DOHH2 (cell line): ENCODE measurements around the gene TRIM41.

Experiments
- H3F3A ChIP-seq: fragments of 200-600 bp; sonication (generic), shearing (Covaris generic); 2 replicates; pipeline ENCODE4 v1.6.0; 2016; ENCODE audit warnings: antibody characterized with exemption, mild to moderate bottlenecking; ENCODE audit not compliant: control insufficient read depth, insufficient read depth
- H3K27ac ChIP-seq: fragments of 200-600 bp; sonication (generic); 2 replicates; pipeline ENCODE4 v1.5.1; 2014; ENCODE audit warnings: low read depth, mild to moderate bottlenecking, low read length, moderate library complexity
- H3K27me3 ChIP-seq: fragments of 200-600 bp; sonication (generic); 2 replicates; pipeline ENCODE4 v1.6.1; 2014; ENCODE audit warnings: mild to moderate bottlenecking, low read length, mixed read lengths; ENCODE audit not compliant: control insufficient read depth
- H3K36me3 ChIP-seq: fragments of 200-600 bp; sonication (generic); 2 replicates; pipeline ENCODE4 v1.6.1; 2014; ENCODE audit warnings: mild to moderate bottlenecking, low read length, moderate library complexity, mixed read lengths; ENCODE audit not compliant: control insufficient read depth
- H3K4me1 ChIP-seq: fragments of 200-600 bp; sonication (generic); 2 replicates; pipeline ENCODE4 v1.6.1; 2014; ENCODE audit warnings: mild to moderate bottlenecking, low read length, mixed read lengths; ENCODE audit not compliant: control insufficient read depth
- H3K4me2 ChIP-seq: fragments of 200-600 bp; sonication (generic); 2 replicates; pipeline ENCODE4 v1.6.0; 2014; ENCODE audit warnings: mild to moderate bottlenecking, low read length, moderate library complexity
- H3K4me3 ChIP-seq: fragments of 200-600 bp; sonication (generic); 2 replicates; pipeline ENCODE4 v1.5.1; 2014; ENCODE audit warnings: mild to moderate bottlenecking, low read length, mixed read lengths
- H3K79me2 ChIP-seq: fragments of 200-600 bp; sonication (generic); 2 replicates; pipeline ENCODE4 v1.6.1; 2014; ENCODE audit warnings: mild to moderate bottlenecking, low read length, mixed read lengths; ENCODE audit not compliant: control insufficient read depth
- H3K9me2 ChIP-seq: fragments of 200-600 bp; sonication (generic); replicated peaks from 2 replicates; pipeline ENCODE4 v1.6.1; 2014; ENCODE audit warnings: mild to moderate bottlenecking, low read length, mixed read lengths; ENCODE audit not compliant: control insufficient read depth
- H3K9me3 ChIP-seq: fragments of 200-600 bp; sonication (generic); 2 replicates; pipeline ENCODE4 v1.6.1; 2014; ENCODE audit warnings: antibody characterized with exemption, low read length, mixed read lengths; ENCODE audit not compliant: control insufficient read depth, insufficient read depth
- H4K20me1 ChIP-seq: fragments of 200-600 bp; sonication (generic); 2 replicates; pipeline ENCODE4 v1.6.0; 2014; ENCODE audit warnings: low read depth, mild to moderate bottlenecking, antibody characterized with exemption, low read length, moderate library complexity; ENCODE audit not compliant: control insufficient read depth, insufficient read depth
- CTCF ChIP-seq: fragments of 200-600 bp; sonication (generic); IDR thresholded peaks from one replicate; pipeline ENCODE4 v1.5.1; 2014; ENCODE audit warnings: antibody characterized with exemption, mild to moderate bottlenecking, low read depth, low read length; ENCODE audit not compliant: poor library complexity, severe bottlenecking
- EZH2phosphoT487 ChIP-seq: fragments of 200-600 bp; sonication (generic); IDR thresholded peaks from 2 replicates; pipeline ENCODE4 v1.6.1; 2017; ENCODE audit warnings: borderline replicate concordance, mild to moderate bottlenecking, antibody characterized with exemption, low read length, moderate library complexity, mixed read lengths

TRIM41 gene

GRCh38 chr5:181198905-181199519 is 24.1 kb upstream of the TRIM41 start:
- H3K79me2 ChIP-seq: no peaks in the 10 kb centered on the region
- H3K9me3 ChIP-seq: no peaks in the 10 kb centered on the region
- peaks cover 16% of the 10 kb centered on the region for H3F3A ChIP-seq
- peak overlapping the region; percentile 26 for H3K4me3 ChIP-seq
- H3K4me1 ChIP-seq: peaks cover 37% of the 10 kb centered on the region
- no peak overlapping the region for H3K27ac ChIP-seq
- H3K27me3 ChIP-seq: peaks cover 37% of the 10 kb centered on the region
- TF ChIP-seq EZH2phosphoT487 (no peak), CTCF (no peak)
- no peaks in the 10 kb centered on the region for H3K9me2 ChIP-seq
- no peaks in the 10 kb centered on the region for H3K36me3 ChIP-seq
- peak overlapping the region; percentile 34 for H3K4me2 ChIP-seq
- H4K20me1 ChIP-seq: no peaks in the 10 kb centered on the region

DNA sequence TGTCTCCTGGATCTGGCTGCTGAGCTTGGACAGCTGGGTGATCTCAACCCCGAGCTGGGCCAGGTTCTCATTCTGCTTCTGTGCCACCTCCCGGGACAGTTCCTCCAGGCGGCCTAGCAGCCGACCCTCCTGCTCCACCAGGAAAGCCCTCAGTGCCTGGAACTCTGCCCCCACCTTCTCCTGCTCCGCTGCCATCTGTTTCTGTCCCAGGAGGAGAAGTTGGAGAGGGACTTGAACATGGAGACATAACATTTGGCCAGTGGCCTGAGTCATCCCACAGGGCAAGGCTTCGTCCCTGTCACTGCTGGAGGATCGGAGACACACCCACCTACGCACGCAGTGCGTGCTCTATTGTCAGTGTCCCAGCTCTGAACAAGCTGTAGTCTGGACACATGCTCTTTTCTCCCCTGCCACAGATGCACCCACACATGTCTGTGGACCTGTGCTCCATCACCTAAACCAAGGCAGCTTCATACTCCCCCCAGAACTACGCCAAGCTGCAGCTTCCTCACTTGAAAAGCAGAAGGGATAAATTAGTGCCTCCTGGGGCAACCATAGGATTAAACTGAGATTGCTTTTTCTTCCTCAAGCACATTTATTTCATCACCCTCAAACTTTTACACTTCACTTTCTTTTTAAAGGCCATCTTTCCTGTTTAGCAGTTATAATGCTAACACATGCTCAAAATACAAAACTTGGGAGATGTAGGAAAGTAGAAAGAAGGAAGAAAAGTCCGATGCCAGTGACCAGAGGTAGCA is 23.0 kb upstream of the TRIM41 start:
- peaks cover 47% of the 10 kb centered on the region for H3K27me3 ChIP-seq
- no peaks in the 10 kb centered on the region for H3K79me2 ChIP-seq
- peaks cover 16% of the 10 kb centered on the region for H3F3A ChIP-seq
- no peak overlapping the region for H3K4me3 ChIP-seq
- no peaks in the 10 kb centered on the region for H3K9me3 ChIP-seq
- no peak overlapping the region for H3K27ac ChIP-seq
- H3K36me3 ChIP-seq: no peaks in the 10 kb centered on the region
- TF ChIP-seq CTCF: no peak
- TF ChIP-seq EZH2phosphoT487: no peak
- no peaks in the 10 kb centered on the region for H3K9me2 ChIP-seq
- no peak overlapping the region for H3K4me2 ChIP-seq
- no peaks in the 10 kb centered on the region for H4K20me1 ChIP-seq
- peaks cover 45% of the 10 kb centered on the region for H3K4me1 ChIP-seq

- Histone ChIP-seq H3K79me2 (no peaks in the 10 kb centered on the region), H3K4me1 (peaks cover 53% of the 10 kb centered on the region), H3K9me3 (no peaks in the 10 kb centered on the region), H3K4me3 (no peak overlapping the region), H3F3A (peaks cover 16% of the 10 kb centered on the region), H3K27me3 (peaks cover 55% of the 10 kb centered on the region), H3K36me3 (no peaks in the 10 kb centered on the region), H4K20me1 (no peaks in the 10 kb centered on the region), H3K9me2 (no peaks in the 10 kb centered on the region), H3K4me2 (no peak overlapping the region), H3K27ac (no peak overlapping the region)
- no peak for TF ChIP-seq CTCF
- TF ChIP-seq EZH2phosphoT487: no peak
These were observed 22.3 kb upstream of the TRIM41 start for GRCh38 chr5:181200816-181201215.
